HG03175 (cell line): ENCODE data around the gene DCDC2C.

Experiments used
- ATAC-seq: cut with Tn5 transposase; IDR thresholded peaks from one replicate; pipeline ENCODE4 v1.9.1; 2021; ENCODE audit warnings: mild to moderate bottlenecking, moderate library complexity; ENCODE audit not compliant: unreplicated experiment

The DCDC2C gene

GRCh38 chr2:3742743-3743508 lies 39.6 kb downstream of the DCDC2C start:
- ATAC-seq = no peak

- no peak for ATAC-seq
Observed at GRCh38 chr2:3743951-3744555, 40.7 kb downstream of the DCDC2C start.

GRCh38 chr2:3745920-3746319 lies 42.5 kb downstream of the DCDC2C start:
- no peak for ATAC-seq

- no peak for ATAC-seq
Observed at GRCh38 chr2:3747032-3747654, 43.8 kb downstream of the DCDC2C start.

- no peak for ATAC-seq
Observed at GRCh38 chr2:3747826-3748225, 44.5 kb downstream of the DCDC2C start.

- no peak for ATAC-seq
Observed at GRCh38 chr2:3749201-3749600, 45.8 kb downstream of the DCDC2C start.

GRCh38 chr2:3751251-3751650 lies 47.9 kb downstream of the DCDC2C start:
- no peak for ATAC-seq

GRCh38 chr2:3751806-3752205 lies 48.4 kb downstream of the DCDC2C start:
- ATAC-seq = no peak

- ATAC-seq = no peak
Observed at GRCh38 chr2:3752376-3752775, 49.0 kb downstream of the DCDC2C start.

GRCh38 chr2:3753561-3753960 lies 50.2 kb downstream of the DCDC2C start:
- ATAC-seq = no peak

GRCh38 chr2:3754280-3754679 lies 50.9 kb downstream of the DCDC2C start:
- ATAC-seq = no peak

GRCh38 chr2:3754795-3755194 lies 51.4 kb downstream of the DCDC2C start:
- no peak for ATAC-seq

- no peak for ATAC-seq
Observed at GRCh38 chr2:3755277-3755676, 51.9 kb downstream of the DCDC2C start.

GRCh38 chr2:3756306-3756705 lies 52.9 kb downstream of the DCDC2C start:
- no peak for ATAC-seq

- ATAC-seq = no peak
Observed at GRCh38 chr2:3758906-3759305, 55.5 kb downstream of the DCDC2C start.

- ATAC-seq = no peak
Observed at GRCh38 chr2:3759331-3759730, 56.0 kb downstream of the DCDC2C start.

- ATAC-seq = no peak
Observed at GRCh38 chr2:3759761-3760160, 56.4 kb downstream of the DCDC2C start.

- no peak for ATAC-seq
Observed at GRCh38 chr2:3761272-3761671, 57.9 kb downstream of the DCDC2C start.

- no peak for ATAC-seq
Observed at GRCh38 chr2:3762771-3763447, 59.5 kb downstream of the DCDC2C start.

GRCh38 chr2:3766824-3767223 lies 63.4 kb downstream of the DCDC2C start:
- ATAC-seq = no peak

- ATAC-seq = no peak
Observed at GRCh38 chr2:3768960-3769765, 65.8 kb downstream of the DCDC2C start.
